ENCODE data around the gene B3GNT4.

Gene B3GNT4

DNA sequence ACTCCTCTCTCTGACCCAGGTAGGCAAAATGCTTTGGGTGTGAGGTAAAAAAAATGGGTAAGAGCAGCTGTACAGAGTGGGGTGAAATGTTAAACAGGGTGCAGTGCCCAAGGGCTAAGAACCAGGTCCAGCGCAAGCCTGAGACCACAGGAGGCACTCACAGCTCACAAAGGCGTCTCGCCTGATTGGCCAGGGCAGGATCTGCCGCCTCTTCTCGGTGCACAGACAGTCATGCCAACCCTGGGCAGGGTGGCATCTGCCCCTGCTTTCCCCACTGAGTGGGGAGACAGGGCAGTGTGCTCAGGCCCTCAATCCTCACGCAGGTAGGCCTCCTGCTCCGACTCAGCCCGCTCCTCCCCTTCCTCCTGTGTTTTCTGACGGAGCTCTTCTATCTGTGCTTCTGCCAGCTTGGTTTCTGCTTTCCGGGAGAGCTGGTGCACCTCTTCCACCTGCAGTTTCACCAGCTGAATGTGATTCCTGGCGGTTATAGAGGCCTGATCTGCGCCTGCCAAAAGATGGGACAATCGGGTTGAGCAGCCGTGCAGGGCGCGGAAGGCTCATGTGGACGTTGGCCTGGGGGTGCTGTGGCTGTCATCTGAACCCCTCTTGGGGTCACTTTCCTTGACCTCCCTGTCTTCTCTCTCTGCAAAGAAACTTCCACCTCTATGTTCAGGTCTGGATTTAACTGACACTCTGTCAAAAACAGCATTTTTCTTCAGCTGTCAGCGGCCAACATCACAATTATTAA, 4.7 kb downstream of the B3GNT4 start:
- H3K36me3 ChIP-seq (ENCODE audit: control insufficient read depth, insufficient read depth, low read length) = peaks cover 32% of the 10 kb centered on the region
- no peak for DNase-seq
- no peaks in the 10 kb centered on the region for H3K9me3 ChIP-seq (ENCODE audit: control insufficient read depth, low read length)
- no peak overlapping the region for H3K4me3 ChIP-seq (ENCODE audit: insufficient read depth, low read depth, low read length, poor library complexity, severe bottlenecking)
- H3K27ac ChIP-seq (ENCODE audit: insufficient read depth, low read length, poor library complexity, severe bottlenecking) = no peak overlapping the region
- H3K4me1 ChIP-seq (ENCODE audit: control insufficient read depth, insufficient read depth, low read length, poor library complexity, severe bottlenecking) = peaks cover 3% of the 10 kb centered on the region
- H3K27me3 ChIP-seq (replicated peaks; ENCODE audit: control insufficient read depth, insufficient read depth, low read length, poor library complexity, severe bottlenecking) = no peaks in the 10 kb centered on the region

DNA sequence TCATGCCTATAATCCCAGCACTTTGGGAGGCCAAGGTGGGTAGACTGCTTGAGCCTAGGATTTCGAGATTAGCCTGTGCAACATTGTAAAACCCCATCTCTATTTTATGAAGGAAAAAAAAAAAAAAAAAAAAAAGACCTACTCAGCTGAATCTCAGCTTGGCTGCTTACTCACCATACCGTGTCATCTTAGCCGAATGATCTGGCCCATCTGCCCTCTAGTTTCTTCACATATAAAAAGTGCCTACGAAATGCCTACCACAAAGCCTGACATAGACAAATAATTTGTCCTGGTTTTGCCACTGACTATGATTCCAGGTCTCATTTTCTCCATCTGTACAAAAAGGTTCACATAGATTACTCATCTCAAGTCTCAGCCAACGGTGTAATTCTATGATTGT, 12.3 kb downstream of the B3GNT4 start:
- Histone ChIP-seq H3K27ac (ENCODE audit: insufficient read depth, low read length, poor library complexity, severe bottlenecking) (no peak overlapping the region), H3K9me3 (ENCODE audit: control insufficient read depth, low read length) (no peaks in the 10 kb centered on the region), H3K36me3 (ENCODE audit: control insufficient read depth, insufficient read depth, low read length) (peaks cover 83% of the 10 kb centered on the region), H3K27me3 (replicated peaks; ENCODE audit: control insufficient read depth, insufficient read depth, low read length, poor library complexity, severe bottlenecking) (no peaks in the 10 kb centered on the region), H3K4me1 (ENCODE audit: control insufficient read depth, insufficient read depth, low read length, poor library complexity, severe bottlenecking) (no peaks in the 10 kb centered on the region), H3K4me3 (ENCODE audit: insufficient read depth, low read depth, low read length, poor library complexity, severe bottlenecking) (no peak overlapping the region)
- no peak for DNase-seq

DNA sequence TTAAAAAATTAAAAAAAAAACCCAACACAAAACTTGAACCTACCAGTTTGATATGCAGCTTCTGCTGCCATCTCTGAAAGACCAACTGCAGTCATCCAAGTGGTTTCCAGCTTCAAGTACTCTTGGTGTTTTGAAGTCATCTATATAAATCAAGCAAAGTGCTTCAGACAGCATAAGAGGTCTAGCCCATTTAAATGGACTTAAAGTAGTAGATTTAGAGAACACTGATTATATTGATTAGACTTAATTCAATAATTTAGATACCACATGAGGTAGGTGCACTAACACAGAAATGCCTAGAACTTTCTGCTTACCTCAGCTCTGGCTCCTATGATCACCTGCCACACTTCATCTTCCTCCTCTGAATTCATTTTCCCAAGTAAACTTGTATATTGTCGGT, 12.9 kb downstream of the B3GNT4 start:
- H3K9me3 ChIP-seq (ENCODE audit: control insufficient read depth, low read length) = no peaks in the 10 kb centered on the region
- no peak overlapping the region for H3K27ac ChIP-seq (ENCODE audit: insufficient read depth, low read length, poor library complexity, severe bottlenecking)
- peaks cover 84% of the 10 kb centered on the region for H3K36me3 ChIP-seq (ENCODE audit: control insufficient read depth, insufficient read depth, low read length)
- H3K4me3 ChIP-seq (ENCODE audit: insufficient read depth, low read depth, low read length, poor library complexity, severe bottlenecking) = no peak overlapping the region
- DNase-seq = no peak
- H3K27me3 ChIP-seq (replicated peaks; ENCODE audit: control insufficient read depth, insufficient read depth, low read length, poor library complexity, severe bottlenecking) = no peaks in the 10 kb centered on the region
- H3K4me1 ChIP-seq (ENCODE audit: control insufficient read depth, insufficient read depth, low read length, poor library complexity, severe bottlenecking) = no peaks in the 10 kb centered on the region

GRCh38 chr12:122225683-122226365, 22.3 kb downstream of the B3GNT4 start, which contains the start of gene DIABLO:
Gene DIABLO, minus strand, starts transcription at chr12:122226052. Its CDS starts 38 bp downstream, at chr12:122226014.
- Histone ChIP-seq H3K36me3 (ENCODE audit: control insufficient read depth, insufficient read depth, low read length) (peaks cover 30% of the 10 kb centered on the region), H3K4me3 (ENCODE audit: insufficient read depth, low read depth, low read length, poor library complexity, severe bottlenecking) (peak within 1 kb of the TSS; percentile 100), H3K9me3 (ENCODE audit: control insufficient read depth, low read length) (no peaks in the 10 kb centered on the region)

DNA sequence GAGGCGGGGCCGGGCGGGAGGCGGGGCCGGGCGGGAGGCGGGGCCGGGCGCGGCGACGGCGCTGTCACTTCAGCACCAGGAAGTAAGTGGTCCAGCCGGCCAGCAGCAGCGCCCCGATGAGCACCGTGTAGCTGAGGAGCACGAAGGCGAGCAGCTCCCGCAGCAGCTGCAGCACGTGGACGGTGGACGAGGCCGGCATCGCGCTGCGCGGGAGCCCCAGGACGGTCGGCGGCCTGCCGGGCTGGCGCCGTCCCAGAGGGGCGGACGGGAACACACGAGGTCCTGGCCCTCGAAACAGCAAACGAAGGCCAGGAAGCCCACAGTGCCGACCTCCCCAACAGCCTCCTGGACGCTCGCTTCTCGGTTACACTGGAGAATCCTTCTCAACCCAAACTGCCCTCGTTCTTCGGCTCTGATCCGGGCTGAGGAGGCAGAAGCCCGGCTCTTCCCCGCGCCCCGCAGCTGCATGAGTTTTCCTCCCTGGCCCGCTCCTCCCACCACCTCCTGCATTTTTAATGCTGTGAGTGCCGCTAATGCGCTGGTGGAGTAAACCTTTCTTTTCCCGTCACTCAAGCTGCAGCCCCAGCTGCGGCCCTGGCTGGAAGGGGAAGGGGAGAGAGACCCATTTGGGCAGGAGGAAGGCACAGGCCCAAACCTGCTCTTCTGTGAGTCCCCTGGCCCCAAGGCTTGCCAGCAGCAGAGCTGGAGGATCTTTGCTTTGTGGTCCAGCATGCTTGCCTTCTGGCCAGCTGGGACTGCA, 23.0 kb downstream of the B3GNT4 start:
- Histone ChIP-seq H3K27ac (ENCODE audit: insufficient read depth, low read length, poor library complexity, severe bottlenecking) (no peak overlapping the region), H3K4me1 (ENCODE audit: control insufficient read depth, insufficient read depth, low read length, poor library complexity, severe bottlenecking) (peaks cover 23% of the 10 kb centered on the region), H3K9me3 (ENCODE audit: control insufficient read depth, low read length) (no peaks in the 10 kb centered on the region), H3K27me3 (replicated peaks; ENCODE audit: control insufficient read depth, insufficient read depth, low read length, poor library complexity, severe bottlenecking) (no peaks in the 10 kb centered on the region), H3K4me3 (ENCODE audit: insufficient read depth, low read depth, low read length, poor library complexity, severe bottlenecking) (peak overlapping the region; percentile 48), H3K36me3 (ENCODE audit: control insufficient read depth, insufficient read depth, low read length) (peaks cover 31% of the 10 kb centered on the region)
- no peak for DNase-seq

More at GRCh38 chr12:122225683-122226365, 22.3 kb downstream of the B3GNT4 start, which contains the start of gene DIABLO:
- DNase-seq = peak; percentile 100
- H3K27me3 ChIP-seq (replicated peaks; ENCODE audit: control insufficient read depth, insufficient read depth, low read length, poor library complexity, severe bottlenecking) = no peaks in the 10 kb centered on the region
- H3K4me1 ChIP-seq (ENCODE audit: control insufficient read depth, insufficient read depth, low read length, poor library complexity, severe bottlenecking) = peaks cover 23% of the 10 kb centered on the region
- peak within 1 kb of the TSS; percentile 98 for H3K27ac ChIP-seq (ENCODE audit: insufficient read depth, low read length, poor library complexity, severe bottlenecking)

DNA sequence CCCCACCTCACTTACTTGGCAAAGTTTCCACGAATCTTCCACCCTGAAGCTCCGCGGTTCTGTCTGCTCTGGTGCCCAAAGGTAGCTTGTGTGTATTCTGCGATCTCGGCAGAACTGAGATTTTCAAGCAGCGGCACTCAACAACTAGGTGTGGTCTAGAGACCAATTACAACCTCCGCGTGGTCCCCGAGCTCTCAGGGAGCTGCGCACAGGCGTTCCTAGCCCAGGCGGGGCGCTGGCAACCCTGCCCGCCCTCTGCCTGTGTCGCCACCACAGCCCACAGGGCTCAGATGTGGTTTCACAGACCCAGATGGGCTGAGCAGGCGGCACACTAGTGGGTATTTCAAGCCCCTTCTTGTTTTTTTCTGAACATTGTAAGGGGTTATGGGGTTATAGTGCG, 23.8 kb downstream of the B3GNT4 start:
- H3K36me3 ChIP-seq (ENCODE audit: control insufficient read depth, insufficient read depth, low read length) = peaks cover 38% of the 10 kb centered on the region
- no peaks in the 10 kb centered on the region for H3K27me3 ChIP-seq (replicated peaks; ENCODE audit: control insufficient read depth, insufficient read depth, low read length, poor library complexity, severe bottlenecking)
- no peak overlapping the region for H3K4me3 ChIP-seq (ENCODE audit: insufficient read depth, low read depth, low read length, poor library complexity, severe bottlenecking)
- H3K4me1 ChIP-seq (ENCODE audit: control insufficient read depth, insufficient read depth, low read length, poor library complexity, severe bottlenecking) = peaks cover 23% of the 10 kb centered on the region
- no peak overlapping the region for H3K27ac ChIP-seq (ENCODE audit: insufficient read depth, low read length, poor library complexity, severe bottlenecking)
- peak; percentile 33 to 45 (median 34) for DNase-seq
- no peaks in the 10 kb centered on the region for H3K9me3 ChIP-seq (ENCODE audit: control insufficient read depth, low read length)

DNA sequence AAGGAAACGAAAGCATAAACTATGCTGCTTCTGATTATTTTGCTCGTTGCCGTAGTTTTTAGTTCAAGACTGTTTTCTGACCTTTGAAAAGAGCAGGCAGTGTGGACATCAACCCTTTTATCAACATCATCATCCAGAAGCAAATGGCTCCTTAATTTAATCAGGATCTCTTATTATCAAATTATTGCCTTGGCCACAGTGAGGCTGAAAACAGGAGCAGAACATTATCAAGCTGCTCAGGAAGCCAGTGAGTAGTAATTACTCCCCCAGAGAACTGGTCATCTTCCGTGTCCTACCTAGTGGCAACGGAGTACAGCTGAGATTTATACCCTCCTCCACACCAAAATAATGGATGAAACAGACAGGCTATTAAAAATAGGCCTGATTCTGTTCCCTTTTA, 24.6 kb downstream of the B3GNT4 start:
- no peak for DNase-seq
- Histone ChIP-seq H3K36me3 (ENCODE audit: control insufficient read depth, insufficient read depth, low read length) (peaks cover 44% of the 10 kb centered on the region), H3K4me3 (ENCODE audit: insufficient read depth, low read depth, low read length, poor library complexity, severe bottlenecking) (no peak overlapping the region), H3K4me1 (ENCODE audit: control insufficient read depth, insufficient read depth, low read length, poor library complexity, severe bottlenecking) (peaks cover 23% of the 10 kb centered on the region), H3K27ac (ENCODE audit: insufficient read depth, low read length, poor library complexity, severe bottlenecking) (no peak overlapping the region), H3K9me3 (ENCODE audit: control insufficient read depth, low read length) (no peaks in the 10 kb centered on the region), H3K27me3 (replicated peaks; ENCODE audit: control insufficient read depth, insufficient read depth, low read length, poor library complexity, severe bottlenecking) (no peaks in the 10 kb centered on the region)

DNA sequence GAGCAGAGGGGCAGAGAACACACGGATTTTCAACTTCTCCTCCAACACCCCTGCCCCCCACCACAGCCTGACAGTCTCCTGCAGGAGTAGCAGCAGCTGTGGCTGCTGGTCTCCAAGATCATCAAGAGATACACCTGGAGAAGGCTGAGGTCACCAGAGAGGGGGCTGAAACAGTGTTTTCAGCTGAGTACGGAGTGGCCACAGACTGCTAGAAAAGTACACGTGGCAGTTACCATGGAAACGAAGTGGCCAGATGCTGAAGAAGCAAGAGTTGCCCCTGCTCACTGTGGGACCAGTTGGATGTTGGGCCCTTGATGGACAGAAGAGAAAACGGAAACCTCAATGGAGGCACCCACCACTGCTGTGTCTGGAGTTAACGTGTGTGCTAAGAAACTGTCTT, 27.3 kb downstream of the B3GNT4 start:
- peaks cover 56% of the 10 kb centered on the region for H3K36me3 ChIP-seq (ENCODE audit: control insufficient read depth, insufficient read depth, low read length)
- no peaks in the 10 kb centered on the region for H3K27me3 ChIP-seq (replicated peaks; ENCODE audit: control insufficient read depth, insufficient read depth, low read length, poor library complexity, severe bottlenecking)
- peaks cover 11% of the 10 kb centered on the region for H3K4me1 ChIP-seq (ENCODE audit: control insufficient read depth, insufficient read depth, low read length, poor library complexity, severe bottlenecking)
- H3K4me3 ChIP-seq (ENCODE audit: insufficient read depth, low read depth, low read length, poor library complexity, severe bottlenecking) = no peak overlapping the region
- H3K9me3 ChIP-seq (ENCODE audit: control insufficient read depth, low read length) = no peaks in the 10 kb centered on the region
- H3K27ac ChIP-seq (ENCODE audit: insufficient read depth, low read length, poor library complexity, severe bottlenecking) = no peak overlapping the region
- no peak for DNase-seq

DNA sequence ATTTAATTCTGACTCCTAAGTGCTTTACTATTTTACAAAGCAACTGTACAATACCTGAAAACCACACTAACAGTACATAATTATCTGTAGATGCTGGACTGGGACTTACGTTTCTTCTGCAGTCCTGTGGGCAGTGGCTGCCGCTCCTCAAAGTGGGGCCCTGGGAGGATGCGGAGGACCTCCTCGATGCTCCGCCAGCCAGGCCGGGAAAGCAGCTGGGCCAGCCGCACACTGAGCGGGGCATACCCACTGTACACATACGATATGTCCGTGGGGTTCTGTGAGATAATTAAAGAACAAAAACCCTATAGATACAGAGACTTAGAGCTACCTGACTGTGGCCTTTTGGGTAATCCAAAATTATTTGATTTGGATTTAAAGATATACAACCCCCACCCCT, 29.2 kb downstream of the B3GNT4 start:
- H3K36me3 ChIP-seq (ENCODE audit: control insufficient read depth, insufficient read depth, low read length) = peaks cover 68% of the 10 kb centered on the region
- no peaks in the 10 kb centered on the region for H3K9me3 ChIP-seq (ENCODE audit: control insufficient read depth, low read length)
- no peak overlapping the region for H3K27ac ChIP-seq (ENCODE audit: insufficient read depth, low read length, poor library complexity, severe bottlenecking)
- no peak overlapping the region for H3K4me3 ChIP-seq (ENCODE audit: insufficient read depth, low read depth, low read length, poor library complexity, severe bottlenecking)
- no peaks in the 10 kb centered on the region for H3K4me1 ChIP-seq (ENCODE audit: control insufficient read depth, insufficient read depth, low read length, poor library complexity, severe bottlenecking)
- H3K27me3 ChIP-seq (replicated peaks; ENCODE audit: control insufficient read depth, insufficient read depth, low read length, poor library complexity, severe bottlenecking) = no peaks in the 10 kb centered on the region
- no peak for DNase-seq

GRCh38 chr12:122235741-122236140, 32.2 kb downstream of the B3GNT4 start:
- no peak overlapping the region for H3K4me3 ChIP-seq (ENCODE audit: insufficient read depth, low read depth, low read length, poor library complexity, severe bottlenecking)
- no peaks in the 10 kb centered on the region for H3K27me3 ChIP-seq (replicated peaks; ENCODE audit: control insufficient read depth, insufficient read depth, low read length, poor library complexity, severe bottlenecking)
- DNase-seq = no peak
- H3K9me3 ChIP-seq (ENCODE audit: control insufficient read depth, low read length) = no peaks in the 10 kb centered on the region
- no peaks in the 10 kb centered on the region for H3K4me1 ChIP-seq (ENCODE audit: control insufficient read depth, insufficient read depth, low read length, poor library complexity, severe bottlenecking)
- H3K36me3 ChIP-seq (ENCODE audit: control insufficient read depth, insufficient read depth, low read length) = peaks cover 73% of the 10 kb centered on the region
- H3K27ac ChIP-seq (ENCODE audit: insufficient read depth, low read length, poor library complexity, severe bottlenecking) = no peak overlapping the region

Measured in effector memory CD4-positive, alpha-beta T cell (primary cell).